HFFc6 (cell line): ENCODE measurements around the gene TYW1B. TPM values are rescaled to one million over a fixed set of nuclear protein-coding genes. Genes with fewer than 3 reads are reported as not detected.
"Not testable (repeated sequence)": the region's sequence is repeated elsewhere in the genome, so short reads cannot be mapped to it uniquely, and the experiment has no call there.

ENCODE experiments used
- DNase-seq: peaks from one replicate; pipeline ENCODE4 v3.0.0-alpha.2; 2018
- H3K27ac Mint-ChIP-seq: 2 replicates; pipeline ENCODE4 v1.8.0; 2020; ENCODE audit warnings: mild to moderate bottlenecking, mixed read lengths
- H3K27me3 Mint-ChIP-seq: 2 replicates; pipeline ENCODE4 v1.8.0; 2021; ENCODE audit warnings: mild to moderate bottlenecking, moderate library complexity, mixed read lengths; ENCODE audit not compliant: insufficient read depth
- H3K36me3 Mint-ChIP-seq: 2 replicates; pipeline ENCODE4 v1.8.0; 2021; ENCODE audit warnings: low read depth, mixed read lengths
- H3K4me1 Mint-ChIP-seq: 2 replicates; pipeline ENCODE4 v1.8.0; 2020; ENCODE audit warnings: low read depth, mixed read lengths
- H3K4me3 Mint-ChIP-seq: 2 replicates; pipeline ENCODE4 v1.8.0; 2020; ENCODE audit warnings: mild to moderate bottlenecking, moderate library complexity, mixed read lengths
- H3K9me3 Mint-ChIP-seq: 2 replicates; pipeline ENCODE4 v1.8.0; 2020; ENCODE audit warnings: mild to moderate bottlenecking, mixed read lengths
- CTCF ChIP-seq: fragments of 200-600 bp; sonication (generic); IDR thresholded peaks from 2 replicates; pipeline ENCODE4 v1.5.0; 2021; ENCODE audit warnings: antibody characterized with exemption, mild to moderate bottlenecking
- microRNA-seq: library from miRNA; unstranded; fragments of <30 nt; microRNA quantifications from one replicate; pipeline ENCODE4, GENCODE V29; 2019
- total RNA-seq, 6 experiments: library from RNA; stranded (reverse); fragmentation: NEBNext Ultra II Directional; extraction: Animal tissue kit (Norgen Biotek cat#: 25700); gene quantifications; 2 replicates in 1 of 6; 3 replicates in 5 of 6; pipeline ENCODE4 v1.2.3, GENCODE V29; 2021

Gene TYW1B
- total RNA-seq, 6 experiments from 2014 or later = 3.0 to 3.9 (median 3.6) TPM

DNA sequence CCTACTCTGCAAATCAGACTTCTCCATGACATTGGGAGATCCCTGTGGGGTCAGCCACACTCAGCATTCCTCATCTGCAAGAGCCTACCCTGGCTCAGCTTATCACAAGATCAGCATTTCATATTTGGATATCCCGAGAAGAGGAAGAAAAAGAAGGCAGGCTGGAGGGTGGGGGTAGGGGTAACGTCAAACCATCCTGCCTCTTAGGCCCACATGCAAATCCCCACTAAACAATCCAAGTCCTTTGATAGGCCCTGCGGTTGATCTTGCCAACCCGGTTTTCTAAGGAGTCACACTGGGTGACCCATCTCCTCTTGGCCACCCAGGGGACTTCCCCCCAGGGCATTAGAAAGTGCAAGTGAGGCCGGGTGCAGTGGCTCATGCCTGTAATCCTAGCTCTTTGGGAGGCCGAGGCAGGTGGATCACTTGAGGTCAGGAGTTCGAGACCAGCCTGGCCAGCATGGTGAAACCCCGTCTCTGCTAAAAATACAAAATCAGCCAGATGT, 287.8 kb downstream of the TYW1B start:
- no peaks in the 10 kb centered on the region for H3K4me1 Mint-ChIP-seq
- no peaks in the 10 kb centered on the region for H3K9me3 Mint-ChIP-seq
- H3K4me3 Mint-ChIP-seq = no peak overlapping the region
- DNase-seq = no peak
- peaks cover 8% of the 10 kb centered on the region for H3K27me3 Mint-ChIP-seq
- H3K36me3 Mint-ChIP-seq = no peaks in the 10 kb centered on the region
- TF ChIP-seq CTCF = no peak
- H3K27ac Mint-ChIP-seq = no peak overlapping the region

- Mint-ChIP-seq H3K9me3 (no peaks in the 10 kb centered on the region), H3K4me3 (no peak overlapping the region), H3K4me1 (no peaks in the 10 kb centered on the region), H3K36me3 (no peaks in the 10 kb centered on the region), H3K27me3 (peaks cover 8% of the 10 kb centered on the region), H3K27ac (no peak overlapping the region)
- no peak for DNase-seq
- no peak for TF ChIP-seq CTCF
Observed at GRCh38 chr7:72539702-72540101, 288.3 kb downstream of the TYW1B start.

- Mint-ChIP-seq H3K27me3 (peaks cover 8% of the 10 kb centered on the region), H3K4me3 (no peak overlapping the region), H3K36me3 (no peaks in the 10 kb centered on the region), H3K9me3 (no peaks in the 10 kb centered on the region), H3K4me1 (no peaks in the 10 kb centered on the region), H3K27ac (no peak overlapping the region)
- DNase-seq = no peak
- TF ChIP-seq CTCF = no peak
Observed at GRCh38 chr7:72538856-72539255, 289.1 kb downstream of the TYW1B start.

- no peaks in the 10 kb centered on the region for H3K4me1 Mint-ChIP-seq
- DNase-seq = no peak
- H3K36me3 Mint-ChIP-seq = no peaks in the 10 kb centered on the region
- H3K27me3 Mint-ChIP-seq = peaks cover 8% of the 10 kb centered on the region
- no peak overlapping the region for H3K4me3 Mint-ChIP-seq
- no peak for TF ChIP-seq CTCF
- no peak overlapping the region for H3K27ac Mint-ChIP-seq
- no peaks in the 10 kb centered on the region for H3K9me3 Mint-ChIP-seq
Observed at GRCh38 chr7:72538147-72538546, 289.9 kb downstream of the TYW1B start.

- H3K9me3 Mint-ChIP-seq, H3K36me3 Mint-ChIP-seq, H3K4me3 Mint-ChIP-seq, H3K27ac Mint-ChIP-seq, H3K27me3 Mint-ChIP-seq, DNase-seq, H3K4me1 Mint-ChIP-seq: not testable (repeated sequence)
Observed at GRCh38 chr7:72536038-72536437, 292.0 kb downstream of the TYW1B start.

- H3K36me3 Mint-ChIP-seq, H3K4me3 Mint-ChIP-seq, DNase-seq, H3K27me3 Mint-ChIP-seq, H3K9me3 Mint-ChIP-seq, H3K4me1 Mint-ChIP-seq, H3K27ac Mint-ChIP-seq: not testable (repeated sequence)
Observed at GRCh38 chr7:72531048-72531447, 297.0 kb downstream of the TYW1B start.

Small RNA genes lying within 50 kb of the gene (microRNA-seq; reads per million reads assigned to microRNA genes)
- not detected for gene MIR4650-2

Other genes starting within 250 kb of the TYW1B start
- gene POM121, start 96.9 kb upstream of the TYW1B start, total RNA-seq = 10 to 100 TPM; 40.4 to 43.9 (median 42.2) TPM
- gene TRIM74, start 141.3 kb upstream of the TYW1B start, total RNA-seq = under 1 TPM in 1 of 6 experiments, not detected in 5; 0.21 TPM
- not detected for gene SPDYE8, start 201.6 kb upstream of the TYW1B start, total RNA-seq
- gene SPDYE11, start 229.7 kb upstream of the TYW1B start, total RNA-seq = not detected